Measurements from ENCODE around the gene EGR2.

DNA sequence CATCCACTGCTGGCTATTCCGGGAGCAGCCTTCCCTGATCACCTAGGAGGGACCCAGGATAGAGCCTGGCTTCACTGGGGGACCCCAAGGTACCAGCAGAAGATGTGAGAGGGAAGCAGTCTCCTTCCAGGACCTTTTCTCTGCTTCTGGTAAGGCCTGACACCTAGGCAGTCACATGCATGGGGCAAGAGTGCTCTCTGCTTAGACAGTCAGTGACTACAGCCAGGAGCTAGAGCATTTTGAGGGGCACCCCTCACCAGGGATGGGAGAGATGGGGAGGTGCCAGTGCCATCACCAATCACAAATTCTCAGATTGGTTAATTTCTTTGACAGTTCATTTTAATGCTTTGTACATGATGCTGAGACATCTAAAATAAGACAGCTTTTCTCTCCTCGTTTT lies 25.6 kb downstream of the EGR2 start:
- TF ChIP-seq, protein P1, sequence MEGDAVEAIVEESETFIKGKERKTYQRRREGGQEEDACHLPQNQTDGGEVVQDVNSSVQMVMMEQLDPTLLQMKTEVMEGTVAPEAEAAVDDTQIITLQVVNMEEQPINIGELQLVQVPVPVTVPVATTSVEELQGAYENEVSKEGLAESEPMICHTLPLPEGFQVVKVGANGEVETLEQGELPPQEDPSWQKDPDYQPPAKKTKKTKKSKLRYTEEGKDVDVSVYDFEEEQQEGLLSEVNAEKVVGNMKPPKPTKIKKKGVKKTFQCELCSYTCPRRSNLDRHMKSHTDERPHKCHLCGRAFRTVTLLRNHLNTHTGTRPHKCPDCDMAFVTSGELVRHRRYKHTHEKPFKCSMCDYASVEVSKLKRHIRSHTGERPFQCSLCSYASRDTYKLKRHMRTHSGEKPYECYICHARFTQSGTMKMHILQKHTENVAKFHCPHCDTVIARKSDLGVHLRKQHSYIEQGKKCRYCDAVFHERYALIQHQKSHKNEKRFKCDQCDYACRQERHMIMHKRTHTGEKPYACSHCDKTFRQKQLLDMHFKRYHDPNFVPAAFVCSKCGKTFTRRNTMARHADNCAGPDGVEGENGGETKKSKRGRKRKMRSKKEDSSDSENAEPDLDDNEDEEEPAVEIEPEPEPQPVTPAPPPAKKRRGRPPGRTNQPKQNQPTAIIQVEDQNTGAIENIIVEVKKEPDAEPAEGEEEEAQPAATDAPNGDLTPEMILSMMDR (conservative IDR thresholded peaks at IDR 0.05 in 1 of 2, IDR thresholded peaks at IDR 0.05 in 1 of 2; ENCODE audit: extremely low read depth in 1 of 2, insufficient read depth in 1 of 2, low read depth in 1 of 2, low read length in 2 of 2), result no peak
- no peak for TF ChIP-seq EZH2 (IDR thresholded peaks at IDR 0.05; ENCODE audit: borderline replicate concordance, low read length)
